Measurements from ENCODE around the gene SHISA5. TPM values are rescaled to one million over a fixed set of nuclear protein-coding genes. Genes with fewer than 3 reads are reported as not detected.

Gene SHISA5
- polyA plus RNA-seq, 1 experiment, result 217 TPM

DNA sequence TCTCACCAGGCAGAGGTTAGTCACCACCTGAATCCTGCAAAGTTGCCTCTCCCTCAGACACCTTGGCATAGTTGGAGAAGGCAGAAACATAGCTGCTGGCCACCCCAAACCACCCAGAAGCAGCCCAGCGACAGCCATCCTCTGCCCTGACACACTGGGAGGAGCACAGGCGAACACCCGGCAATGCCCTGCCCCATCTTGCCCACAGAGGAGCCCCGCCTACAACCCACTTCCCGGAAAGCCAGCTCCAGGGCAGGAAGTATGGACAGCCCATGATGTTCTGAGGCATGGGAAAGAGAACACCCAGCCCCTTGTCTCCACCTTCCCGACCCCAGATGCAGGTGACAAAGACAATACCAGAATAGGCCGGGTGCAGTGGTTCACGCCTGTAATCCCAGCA is 12.6 kb upstream of the SHISA5 start:
- no peak for DNase-seq (ENCODE audit: low read depth)
- Histone ChIP-seq H3K36me3 (ENCODE audit: control insufficient read depth, insufficient read depth, low read length) (peaks cover 13% of the 10 kb centered on the region), H3K4me3 (ENCODE audit: low read depth, low read length) (no peak overlapping the region), H3K27me3 (ENCODE audit: control insufficient read depth, insufficient read depth, low read length) (no peaks in the 10 kb centered on the region)
- TF ChIP-seq CTCF (IDR thresholded peaks at IDR 0.05; ENCODE audit: insufficient read depth, low read depth, low read length), result no peak
- ChIA-PET POLR2A (no interaction called here), CTCF (interaction anchor here (0.8 to 1.2 kb wide), 2 partner anchors 28 to 33 kb away, joined by 3 read pairs; no protein-coding TSS in a partner anchor)

DNA sequence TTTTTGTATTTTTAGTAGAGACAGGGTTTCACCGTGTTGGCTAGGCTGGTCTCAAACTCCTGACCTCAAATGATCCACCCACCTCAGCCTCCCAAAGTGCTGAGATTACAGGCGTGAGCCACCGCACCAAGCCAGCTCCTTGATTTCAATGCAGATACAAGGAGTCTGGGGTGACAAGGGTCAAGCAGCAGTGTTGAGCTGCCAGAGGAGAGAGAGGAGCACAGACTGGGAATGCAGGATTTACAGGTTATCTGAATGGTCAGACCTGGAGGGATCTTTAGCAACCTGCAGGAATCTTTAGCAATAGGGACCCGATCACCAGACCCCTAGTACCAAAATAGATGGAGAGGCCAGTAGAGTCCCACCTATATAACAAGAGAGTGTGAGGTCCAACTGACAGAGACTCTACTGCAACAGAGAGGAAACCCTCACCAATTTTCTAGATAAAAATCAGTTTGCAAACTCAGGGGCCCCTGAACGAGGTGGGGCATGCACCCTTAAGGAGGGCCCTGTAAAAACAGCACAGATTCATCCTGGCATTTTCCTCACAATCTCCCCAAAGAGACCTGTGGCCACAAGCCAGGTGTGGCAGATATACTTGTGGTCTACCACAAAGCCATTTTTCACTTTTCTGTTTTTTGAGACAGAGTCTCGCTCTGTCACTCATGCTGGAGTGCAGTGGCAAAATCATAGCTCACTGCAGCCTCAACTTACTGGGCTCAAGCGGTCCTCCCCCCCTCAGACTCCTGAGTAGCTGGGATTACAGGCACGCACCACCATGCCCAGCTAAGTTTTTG is 10.7 kb upstream of the SHISA5 start:
- H3K36me3 ChIP-seq (ENCODE audit: control insufficient read depth, insufficient read depth, low read length), result peaks cover 5% of the 10 kb centered on the region
- no peaks in the 10 kb centered on the region for H3K27me3 ChIP-seq (ENCODE audit: control insufficient read depth, insufficient read depth, low read length)
- TF ChIP-seq CTCF (IDR thresholded peaks at IDR 0.05; ENCODE audit: insufficient read depth, low read depth, low read length), result no peak
- no peak for DNase-seq (ENCODE audit: low read depth)
- ChIA-PET CTCF (interaction anchor here (1.2 kb wide), 1 partner anchor 10 kb away, joined by 4 read pairs; the partner anchor contains the start of gene SHISA5), POLR2A (no interaction called here)
- H3K4me3 ChIP-seq (ENCODE audit: low read depth, low read length), result no peak overlapping the region

GRCh38 chr3:48511551-48511950 is 7.6 kb upstream of the SHISA5 start:
- ChIA-PET POLR2A (no interaction called here), CTCF (interaction anchor here (0.6 kb wide), 1 partner anchor 98 kb away, joined by 3 read pairs; the partner anchor contains the start of gene UQCRC1)
- H3K4me3 ChIP-seq (ENCODE audit: low read depth, low read length), result no peak overlapping the region
- no peaks in the 10 kb centered on the region for H3K27me3 ChIP-seq (ENCODE audit: control insufficient read depth, insufficient read depth, low read length)
- H3K36me3 ChIP-seq (ENCODE audit: control insufficient read depth, insufficient read depth, low read length), result no peaks in the 10 kb centered on the region; the same call in 1 of the 2 replicates
- no peak for TF ChIP-seq CTCF (IDR thresholded peaks at IDR 0.05; ENCODE audit: insufficient read depth, low read depth, low read length)
- no peak for DNase-seq (ENCODE audit: low read depth)

GRCh38 chr3:48507256-48508061 is 3.5 kb upstream of the SHISA5 start:
- TF ChIP-seq CTCF (IDR thresholded peaks at IDR 0.05; ENCODE audit: insufficient read depth, low read depth, low read length), result peak; percentile 67
- ChIA-PET CTCF (interaction anchor here (0.8 to 1.7 kb wide), 3 partner anchors 34 to 43 kb away, joined by 3 to 14 read pairs (median 7); no protein-coding TSS in a partner anchor), POLR2A (no interaction called here)
- Histone ChIP-seq H3K36me3 (ENCODE audit: control insufficient read depth, insufficient read depth, low read length) (no peaks in the 10 kb centered on the region), H3K4me3 (ENCODE audit: low read depth, low read length) (no peak overlapping the region), H3K27me3 (ENCODE audit: control insufficient read depth, insufficient read depth, low read length) (no peaks in the 10 kb centered on the region)
- DNase-seq (ENCODE audit: low read depth), result no peak

DNA sequence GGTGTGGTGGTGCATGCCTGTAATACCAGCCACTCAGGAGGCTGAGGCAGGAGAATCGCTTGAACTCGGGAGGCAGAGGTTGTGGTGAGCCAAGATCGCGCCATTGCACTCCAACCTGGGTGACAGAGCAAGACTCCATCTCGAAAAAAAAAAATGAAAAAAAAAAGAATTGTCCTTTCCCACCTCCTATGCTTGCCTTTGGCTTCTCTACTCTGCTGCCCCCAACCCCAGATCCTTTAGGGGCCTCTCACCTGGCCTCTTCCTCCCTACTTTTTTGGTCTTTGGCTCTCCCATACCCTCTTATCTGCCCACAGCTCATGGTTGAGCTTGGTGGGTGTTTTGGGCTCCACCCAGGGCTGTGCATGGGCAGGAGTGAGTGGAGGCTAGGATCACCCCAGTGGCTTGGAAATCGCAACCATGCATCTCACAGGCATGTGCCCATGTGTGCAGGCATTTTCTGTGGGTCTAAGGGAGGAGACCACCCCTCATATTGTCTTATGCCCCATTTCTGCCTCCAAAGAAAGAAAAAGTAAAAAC is 2.1 kb upstream of the SHISA5 start:
- H3K4me3 ChIP-seq (ENCODE audit: low read depth, low read length), result no peak overlapping the region
- H3K27me3 ChIP-seq (ENCODE audit: control insufficient read depth, insufficient read depth, low read length), result no peaks in the 10 kb centered on the region
- ChIA-PET POLR2A (no interaction called here), CTCF (interaction anchor here (1.2 kb wide), 1 partner anchor 10 kb away, joined by 3 read pairs; no protein-coding TSS in a partner anchor)
- peaks cover 1% of the 10 kb centered on the region; the same call in 1 of the 2 replicates for H3K36me3 ChIP-seq (ENCODE audit: control insufficient read depth, insufficient read depth, low read length)
- no peak for DNase-seq (ENCODE audit: low read depth)
- TF ChIP-seq CTCF (IDR thresholded peaks at IDR 0.05; ENCODE audit: insufficient read depth, low read depth, low read length), result no peak
